ENCODE data around the gene MTNR1A. TPM values are rescaled to one million over a fixed set of nuclear protein-coding genes. Genes with fewer than 3 reads are reported as not detected.

Gene MTNR1A
- total and polyA plus RNA-seq, 10 donors = not detected

DNA sequence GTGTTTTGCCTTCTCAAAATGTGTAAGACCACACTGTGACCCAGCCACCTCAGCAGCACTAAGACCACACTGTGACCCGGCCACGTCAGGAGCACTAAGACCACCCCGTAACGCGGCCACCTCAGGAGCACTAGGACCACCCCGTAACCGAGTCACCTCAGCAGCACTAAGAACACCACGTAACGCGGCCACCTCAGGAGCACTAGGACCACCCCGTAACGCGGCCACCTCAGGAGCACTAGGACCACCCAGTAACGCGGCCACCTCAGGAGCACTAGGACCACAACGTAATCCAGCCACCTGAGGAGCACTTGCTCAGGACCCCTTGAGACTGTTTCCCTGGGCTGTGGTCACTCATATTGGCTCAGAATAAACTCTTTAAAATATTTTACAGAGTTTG lies 71.7 kb downstream of the MTNR1A start:
- WGBS, 5 donors = 94 to 97% (median 96%) methylated on average over 12 to 16 of the region's 16 CpGs
- no peaks in the 10 kb centered on the region for H3K36me3 ChIP-seq
- no peak for DNase-seq
- H3K9me3 ChIP-seq = peaks cover 0 to 4% (median 0%) of the 10 kb centered on the region in 8 donors
- TF ChIP-seq, protein P1, sequence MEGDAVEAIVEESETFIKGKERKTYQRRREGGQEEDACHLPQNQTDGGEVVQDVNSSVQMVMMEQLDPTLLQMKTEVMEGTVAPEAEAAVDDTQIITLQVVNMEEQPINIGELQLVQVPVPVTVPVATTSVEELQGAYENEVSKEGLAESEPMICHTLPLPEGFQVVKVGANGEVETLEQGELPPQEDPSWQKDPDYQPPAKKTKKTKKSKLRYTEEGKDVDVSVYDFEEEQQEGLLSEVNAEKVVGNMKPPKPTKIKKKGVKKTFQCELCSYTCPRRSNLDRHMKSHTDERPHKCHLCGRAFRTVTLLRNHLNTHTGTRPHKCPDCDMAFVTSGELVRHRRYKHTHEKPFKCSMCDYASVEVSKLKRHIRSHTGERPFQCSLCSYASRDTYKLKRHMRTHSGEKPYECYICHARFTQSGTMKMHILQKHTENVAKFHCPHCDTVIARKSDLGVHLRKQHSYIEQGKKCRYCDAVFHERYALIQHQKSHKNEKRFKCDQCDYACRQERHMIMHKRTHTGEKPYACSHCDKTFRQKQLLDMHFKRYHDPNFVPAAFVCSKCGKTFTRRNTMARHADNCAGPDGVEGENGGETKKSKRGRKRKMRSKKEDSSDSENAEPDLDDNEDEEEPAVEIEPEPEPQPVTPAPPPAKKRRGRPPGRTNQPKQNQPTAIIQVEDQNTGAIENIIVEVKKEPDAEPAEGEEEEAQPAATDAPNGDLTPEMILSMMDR (IDR thresholded peaks at IDR 0.05 in 8 of 11, conservative IDR thresholded peaks at IDR 0.05 in 3 of 11) = no peak
- TF ChIP-seq POLR2A (IDR thresholded peaks at IDR 0.05) = no peak
- no peak for TF ChIP-seq POLR2AphosphoS5 (IDR thresholded peaks at IDR 0.05)
- H3K4me3 ChIP-seq = no peak overlapping the region
- no peaks in the 10 kb centered on the region for H3K4me1 ChIP-seq
- H3K27me3 ChIP-seq (replicated peaks in 1 of 7) = peaks cover 0 to 9% (median 0%) of the 10 kb centered on the region in 7 donors
- intact Hi-C loops (cut with DNase I; ENCODE audit: low total_unique reads) = no loop called here
- no peak overlapping the region for H3K27ac ChIP-seq

Small RNA genes lying within 50 kb of the gene (small RNA-seq; reads per million reads assigned to genes)
- 0 reads per million in 4 donors for gene RNU6-1055P

Other genes with a start within 250 kb of the MTNR1A start
- 10 to 100 TPM in 1 of 7 donors, 1 to 10 TPM in 6; 4.2 to 20.0 (median 6.8) TPM for gene FAT1, start 168.3 kb upstream of the MTNR1A start, total RNA-seq
- gene FAT1, start 168.3 kb upstream of the MTNR1A start, polyA plus RNA-seq = 1 to 10 TPM in 2 of 3 donors, under 1 TPM in 1; 0.87 to 1.9 (median 1.7) TPM